ENCODE data around the gene CD200. TPM values are rescaled to one million over a fixed set of nuclear protein-coding genes. Genes with fewer than 3 reads are reported as not detected.
A peak's percentile ranks its signal among the peaks of the same experiment; 100 is the strongest.

The CD200 gene
- total RNA-seq = 10 to 100 TPM in 1 of 4 donors, 1 to 10 TPM in 3; 3.7 to 15.4 (median 7.1) TPM

- H3K27me3 ChIP-seq = no peaks in the 10 kb centered on the region
- peak; percentile 58 to 82 (median 74) for DNase-seq
- TF ChIP-seq POLR2A (IDR thresholded peaks at IDR 0.05) = no peak
- peak in 1 of 6 experiments; percentile 7 for TF ChIP-seq CTCF (IDR thresholded peaks at IDR 0.05)
- H3K4me1 ChIP-seq = no peaks in the 10 kb centered on the region
- no peaks in the 10 kb centered on the region for H3K36me3 ChIP-seq
- peak within 1 kb of the TSS; percentile 63 to 75 (median 72) for H3K27ac ChIP-seq
- no peaks in the 10 kb centered on the region for H3K9me3 ChIP-seq
- peak within 1 kb of the TSS; percentile 54 to 68 (median 58) for H3K4me3 ChIP-seq
These were observed at the start of gene CD200 for GRCh38 chr3:112333002-112333380. CD200 (plus strand) TSS chr3:112333156; CDS start chr3:112333213, 57 bp downstream.

GRCh38 chr3:112289011-112289410, 43.9 kb upstream of the CD200 start:
- H3K4me1 ChIP-seq = no peaks in the 10 kb centered on the region
- H3K27me3 ChIP-seq = no peaks in the 10 kb centered on the region
- no peak overlapping the region for H3K4me3 ChIP-seq
- H3K27ac ChIP-seq = no peak overlapping the region
- no peak for DNase-seq
- no peaks in the 10 kb centered on the region for H3K9me3 ChIP-seq
- no peaks in the 10 kb centered on the region for H3K36me3 ChIP-seq
- TF ChIP-seq POLR2A (IDR thresholded peaks at IDR 0.05) (no peak), CTCF (IDR thresholded peaks at IDR 0.05) (no peak)

- no peaks in the 10 kb centered on the region for H3K36me3 ChIP-seq
- peak within 1 kb of the TSS; percentile 14 to 52 (median 38) for H3K4me3 ChIP-seq
- peak within 1 kb of the TSS; percentile 50 to 76 (median 59) for H3K27ac ChIP-seq
- H3K4me1 ChIP-seq = peaks cover 0 to 4% (median 0%) of the 10 kb centered on the region in 4 donors
- H3K9me3 ChIP-seq = no peaks in the 10 kb centered on the region
- DNase-seq = peak in 2 of 3 donors; percentile 57 to 66
- TF ChIP-seq CTCF (IDR thresholded peaks at IDR 0.05) = peak; percentile 12 to 83 (median 61)
- peak; percentile 8 to 11 for TF ChIP-seq POLR2A (IDR thresholded peaks at IDR 0.05)
- no peaks in the 10 kb centered on the region for H3K27me3 ChIP-seq
These were observed 39.3 kb upstream of the CD200 start, which contains the start of gene SLC9C1 for GRCh38 chr3:112293368-112294321. SLC9C1 (minus strand) TSS chr3:112294216; CDS start chr3:112286791, 7,425 bp downstream.

- no peaks in the 10 kb centered on the region for H3K9me3 ChIP-seq
These were observed 35.2 kb upstream of the CD200 start for GRCh38 chr3:112297714-112298113.

GRCh38 chr3:112298781-112299180, 34.2 kb upstream of the CD200 start:
- TF ChIP-seq POLR2A (IDR thresholded peaks at IDR 0.05) (no peak), CTCF (IDR thresholded peaks at IDR 0.05) (no peak)
- no peaks in the 10 kb centered on the region for H3K9me3 ChIP-seq
- peaks cover 0 to 11% (median 0%) of the 10 kb centered on the region in 4 donors for H3K4me1 ChIP-seq
- no peaks in the 10 kb centered on the region for H3K36me3 ChIP-seq
- no peaks in the 10 kb centered on the region for H3K27me3 ChIP-seq
- DNase-seq = no peak
- H3K27ac ChIP-seq = no peak overlapping the region
- H3K4me3 ChIP-seq = no peak overlapping the region

More at GRCh38 chr3:112297714-112298113, 35.2 kb upstream of the CD200 start:
- H3K27ac ChIP-seq = peak overlapping the region in 1 of 4 donors; percentile 22
- DNase-seq = no peak
- TF ChIP-seq CTCF (IDR thresholded peaks at IDR 0.05) (no peak), POLR2A (IDR thresholded peaks at IDR 0.05) (no peak)
- H3K4me1 ChIP-seq = peaks cover 0 to 4% (median 0%) of the 10 kb centered on the region in 4 donors
- H3K4me3 ChIP-seq = no peak overlapping the region
- no peaks in the 10 kb centered on the region for H3K36me3 ChIP-seq
- no peaks in the 10 kb centered on the region for H3K27me3 ChIP-seq

Data from Peyer's patch (tissue), 4 donors.